GM18868 (cell line): ENCODE data around the gene GPR22.
A peak's percentile ranks its signal among the peaks of the same experiment; 100 is the strongest.

Experiments
- ATAC-seq: cut with Tn5 transposase; IDR thresholded peaks from one replicate; pipeline ENCODE4 v1.9.1; 2021; ENCODE audit warnings: mild to moderate bottlenecking, moderate library complexity; ENCODE audit not compliant: unreplicated experiment

The GPR22 gene

GRCh38 chr7:107469929-107470328 is at the start of gene GPR22:
Gene GPR22, plus strand, starts transcription at chr7:107470057. Its CDS starts 4,004 bp downstream, at chr7:107474061.
- ATAC-seq: no peak

GRCh38 chr7:107427462-107427861 is 42.4 kb upstream of the GPR22 start:
- no peak for ATAC-seq

GRCh38 chr7:107428642-107429041 is 41.2 kb upstream of the GPR22 start:
- no peak for ATAC-seq

GRCh38 chr7:107430057-107430456 is 39.8 kb upstream of the GPR22 start:
- no peak for ATAC-seq

GRCh38 chr7:107432261-107432660 is 37.6 kb upstream of the GPR22 start:
- ATAC-seq: no peak

GRCh38 chr7:107435749-107436148 is 34.1 kb upstream of the GPR22 start:
- ATAC-seq: no peak

GRCh38 chr7:107439025-107439424 is 30.8 kb upstream of the GPR22 start:
- ATAC-seq: no peak

- no peak for ATAC-seq
These were observed 28.1 kb upstream of the GPR22 start for GRCh38 chr7:107441581-107442422.

GRCh38 chr7:107442678-107443077 is 27.2 kb upstream of the GPR22 start:
- no peak for ATAC-seq

GRCh38 chr7:107446531-107446930 is 23.3 kb upstream of the GPR22 start:
- ATAC-seq: no peak

- ATAC-seq: no peak
These were observed 22.9 kb upstream of the GPR22 start for GRCh38 chr7:107446988-107447387.

GRCh38 chr7:107450970-107451369 is 18.9 kb upstream of the GPR22 start:
- ATAC-seq: no peak

GRCh38 chr7:107453388-107453787 is 16.5 kb upstream of the GPR22 start:
- ATAC-seq: no peak

GRCh38 chr7:107461938-107462533 is 7.8 kb upstream of the GPR22 start:
- no peak for ATAC-seq

GRCh38 chr7:107463139-107464078 is 6.4 kb upstream of the GPR22 start:
- ATAC-seq: peak; percentile 63

GRCh38 chr7:107464666-107465226 is 5.1 kb upstream of the GPR22 start:
- no peak for ATAC-seq

GRCh38 chr7:107467972-107468371 is 1.9 kb upstream of the GPR22 start:
- ATAC-seq: no peak

GRCh38 chr7:107468824-107469223 is 1.0 kb upstream of the GPR22 start:
- ATAC-seq: no peak

GRCh38 chr7:107471292-107472070 is 1.6 kb downstream of the GPR22 start:
- no peak for ATAC-seq

GRCh38 chr7:107472116-107472515 is 2.3 kb downstream of the GPR22 start:
- no peak for ATAC-seq
